Activated naive CD8-positive, alpha-beta T cell treated with anti-CD3 and anti-CD28 coated beads for 36 hours (primary cell): ENCODE measurements around the gene MRGPRD. TPM values are rescaled to one million over a fixed set of nuclear protein-coding genes. Genes with fewer than 3 reads are reported as not detected.

Experiments used
- total RNA-seq, 2 experiments: library from RNA; stranded (reverse); gene quantifications; one replicate each; pipeline ENCODE4 v1.2.3, GENCODE V29; 2021

MRGPRD gene
- total RNA-seq, 2 experiments from 2014 or later, result not detected

Other genes starting within 250 kb of the MRGPRD start
- gene TESMIN, start 229.5 kb downstream of the MRGPRD start, total RNA-seq, result 1 to 10 TPM; 2.2 to 3.2 TPM
- 10 to 100 TPM; 12.8 to 15.4 TPM for gene CPT1A, start 139.1 kb downstream of the MRGPRD start, total RNA-seq
- 100 to 1,000 TPM; 118 to 127 TPM for gene MRPL21, start 77.2 kb downstream of the MRGPRD start, total RNA-seq
- gene IGHMBP2, start 77.1 kb downstream of the MRGPRD start, total RNA-seq, result 10 to 100 TPM; 25.5 to 27.0 TPM
- gene MRGPRF, start 32.3 kb upstream of the MRGPRD start, total RNA-seq, result not detected
- 10 to 100 TPM; 10.9 to 11.3 TPM for gene TPCN2, start 67.9 kb upstream of the MRGPRD start, total RNA-seq
- gene SMIM38, start 174.9 kb upstream of the MRGPRD start, total RNA-seq, result under 1 TPM; 0.19 to 0.20 TPM